ENCODE measurements around the gene GNA14. TPM values are rescaled to one million over a fixed set of nuclear protein-coding genes. Genes with fewer than 3 reads are reported as not detected.

GNA14 gene
- total RNA-seq, 4 donors from 2014 or later = 0.13 to 1.9 (median 1.0) TPM

GRCh38 chr9:77457916-77458592 is 190.1 kb downstream of the GNA14 start:
- peak in 1 of 2 donors; percentile 47 for DNase-seq (ENCODE audit: low spot score in 2 of 2)
- H3K4me3 ChIP-seq (ENCODE audit: low read depth, poor library complexity, severe bottlenecking) = no peak overlapping the region
- 57 to 59% methylated on average over 15 of the region's 15 CpGs for WGBS, 2 donors
- TF ChIP-seq CTCF (IDR thresholded peaks at IDR 0.05) (no peak), POLR2A (IDR thresholded peaks at IDR 0.05) (no peak)
- intact Hi-C loops (cut with DNase I; ENCODE audit: low total_unique reads) = no loop called here

GRCh38 chr9:77456829-77457437 is 191.2 kb downstream of the GNA14 start:
- no peak overlapping the region for H3K4me3 ChIP-seq (ENCODE audit: low read depth, poor library complexity, severe bottlenecking)
- WGBS, 2 donors = 16 to 17% methylated on average over 10 of the region's 10 CpGs
- TF ChIP-seq CTCF (IDR thresholded peaks at IDR 0.05) (peak in 1 of 3 donors; percentile 88), POLR2A (IDR thresholded peaks at IDR 0.05) (no peak)
- peak; percentile 89 to 97 for DNase-seq (ENCODE audit: low spot score in 2 of 2)
- intact Hi-C loops (cut with DNase I; ENCODE audit: low total_unique reads) = no loop called here

GRCh38 chr9:77455312-77455927 is 192.7 kb downstream of the GNA14 start:
- intact Hi-C loops (cut with DNase I; ENCODE audit: low total_unique reads) = no loop called here
- TF ChIP-seq CTCF (IDR thresholded peaks at IDR 0.05) (no peak), POLR2A (IDR thresholded peaks at IDR 0.05) (no peak)
- no peak for DNase-seq (ENCODE audit: low spot score in 2 of 2)
- WGBS, 2 donors = 66 to 71% methylated on average over 8 of the region's 8 CpGs
- no peak overlapping the region for H3K4me3 ChIP-seq (ENCODE audit: low read depth, poor library complexity, severe bottlenecking)

- no peak overlapping the region for H3K4me3 ChIP-seq (ENCODE audit: low read depth, poor library complexity, severe bottlenecking)
- intact Hi-C loops (cut with DNase I; ENCODE audit: low total_unique reads) = no loop called here
- no peak for DNase-seq (ENCODE audit: low spot score in 2 of 2)
- TF ChIP-seq CTCF (IDR thresholded peaks at IDR 0.05) (no peak), POLR2A (IDR thresholded peaks at IDR 0.05) (no peak)
- WGBS, 2 donors = 74 to 77% methylated on average over 3 of the region's 3 CpGs
Measured at GRCh38 chr9:77454663-77455062, 193.5 kb downstream of the GNA14 start.

- no peak overlapping the region for H3K4me3 ChIP-seq (ENCODE audit: low read depth, poor library complexity, severe bottlenecking)
- no peak for TF ChIP-seq POLR2A (IDR thresholded peaks at IDR 0.05)
- TF ChIP-seq CTCF (IDR thresholded peaks at IDR 0.05) = no peak
- DNase-seq (ENCODE audit: low spot score in 2 of 2) = no peak
- WGBS, 2 donors = 85 to 91% methylated on average over 14 of the region's 14 CpGs
- intact Hi-C loops (cut with DNase I; ENCODE audit: low total_unique reads) = no loop called here
Measured at GRCh38 chr9:77453825-77454647, 194.1 kb downstream of the GNA14 start.

Data from lower leg skin (tissue), 4 donors.